Measurements from ENCODE around the gene GRPEL1.

Gene GRPEL1

DNA sequence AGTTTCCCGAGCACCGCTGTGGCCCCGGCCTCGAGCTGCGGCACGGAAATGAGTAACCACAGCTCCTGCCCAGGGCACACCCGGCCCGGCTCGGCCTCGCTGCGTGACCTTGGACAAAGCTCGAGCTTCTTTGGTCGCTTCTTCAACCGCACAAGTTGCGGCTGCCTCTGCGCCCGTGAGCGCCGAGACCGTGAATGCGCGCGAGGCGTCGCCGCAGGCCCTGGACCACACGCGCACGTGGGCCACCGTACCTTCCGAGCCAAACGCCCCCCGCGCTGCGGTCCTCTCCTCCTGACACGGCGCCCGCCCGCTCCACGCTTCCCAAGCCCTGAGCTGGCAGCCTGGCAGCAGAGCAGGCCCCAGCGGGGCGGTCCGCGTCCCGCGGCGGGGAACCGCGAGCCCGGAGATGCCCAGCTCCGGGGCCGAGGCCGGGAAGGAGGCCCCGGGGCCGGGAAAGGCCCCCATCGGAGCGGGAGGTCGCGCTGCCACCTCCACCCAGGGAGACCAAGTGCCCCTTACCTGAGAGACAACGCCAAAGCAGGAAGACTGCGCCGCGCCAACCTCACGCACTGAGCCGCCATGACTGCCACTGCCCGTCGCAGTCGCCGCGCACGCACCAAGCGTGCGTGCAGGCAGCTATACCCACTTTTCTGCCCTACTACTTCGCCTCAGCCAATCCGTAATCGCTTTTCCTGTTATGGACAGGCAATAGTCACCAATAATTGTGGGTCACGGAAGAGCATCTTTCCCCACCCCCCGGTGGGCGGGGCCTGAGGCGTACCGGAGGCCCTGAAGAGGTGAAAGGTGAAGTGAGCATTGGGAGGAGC, at the start of gene GRPEL1:
Gene GRPEL1 (minus strand): TSS at position 613 of the 827 bp plus-strand sequence. CDS start 32 bp downstream, at position 581.
- Histone ChIP-seq H3K27ac (peak within 1 kb of the TSS; percentile 92), H3K4me3 (ENCODE audit: low read depth in 1 of 2, low read length in 1 of 2) (peak within 1 kb of the TSS; percentile 95 to 96), H3K4me1 (ENCODE audit: control insufficient read depth in 1 of 2, insufficient read depth in 1 of 2, low read depth in 1 of 2, low read length in 1 of 2) (peaks cover 45 to 53% of the 10 kb centered on the region in 2 experiments), H3K9me3 (no peaks in the 10 kb centered on the region), H3K36me3 (no peaks in the 10 kb centered on the region), H3K27me3 (peaks cover 22% of the 10 kb centered on the region)
- TF ChIP-seq, protein P1, sequence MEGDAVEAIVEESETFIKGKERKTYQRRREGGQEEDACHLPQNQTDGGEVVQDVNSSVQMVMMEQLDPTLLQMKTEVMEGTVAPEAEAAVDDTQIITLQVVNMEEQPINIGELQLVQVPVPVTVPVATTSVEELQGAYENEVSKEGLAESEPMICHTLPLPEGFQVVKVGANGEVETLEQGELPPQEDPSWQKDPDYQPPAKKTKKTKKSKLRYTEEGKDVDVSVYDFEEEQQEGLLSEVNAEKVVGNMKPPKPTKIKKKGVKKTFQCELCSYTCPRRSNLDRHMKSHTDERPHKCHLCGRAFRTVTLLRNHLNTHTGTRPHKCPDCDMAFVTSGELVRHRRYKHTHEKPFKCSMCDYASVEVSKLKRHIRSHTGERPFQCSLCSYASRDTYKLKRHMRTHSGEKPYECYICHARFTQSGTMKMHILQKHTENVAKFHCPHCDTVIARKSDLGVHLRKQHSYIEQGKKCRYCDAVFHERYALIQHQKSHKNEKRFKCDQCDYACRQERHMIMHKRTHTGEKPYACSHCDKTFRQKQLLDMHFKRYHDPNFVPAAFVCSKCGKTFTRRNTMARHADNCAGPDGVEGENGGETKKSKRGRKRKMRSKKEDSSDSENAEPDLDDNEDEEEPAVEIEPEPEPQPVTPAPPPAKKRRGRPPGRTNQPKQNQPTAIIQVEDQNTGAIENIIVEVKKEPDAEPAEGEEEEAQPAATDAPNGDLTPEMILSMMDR (IDR thresholded peaks at IDR 0.05), result no peak

DNA sequence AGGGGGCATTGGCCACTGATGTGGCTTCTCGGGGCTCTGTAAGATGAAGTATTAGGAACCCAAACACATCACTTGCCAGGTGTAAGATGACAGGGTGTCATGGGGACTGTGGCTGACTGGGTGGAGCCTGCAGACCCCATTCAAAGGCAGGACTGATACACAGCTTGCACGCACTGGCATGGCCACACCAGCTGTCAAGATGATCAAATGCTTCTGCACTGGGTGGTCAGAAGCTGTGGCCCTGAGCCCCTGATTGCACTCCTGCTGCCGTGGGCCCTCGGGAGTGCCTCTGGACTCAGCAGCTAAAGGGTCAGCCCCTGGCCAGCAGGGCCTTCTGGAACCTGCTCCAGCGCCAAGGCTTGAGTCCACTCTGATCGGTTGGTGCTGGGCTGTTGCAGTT, 48.8 kb upstream of the GRPEL1 start:
- Histone ChIP-seq H3K27ac (no peak overlapping the region), H3K4me3 (ENCODE audit: low read depth in 1 of 2, low read length in 1 of 2) (no peak overlapping the region), H3K36me3 (no peaks in the 10 kb centered on the region), H3K9me3 (no peaks in the 10 kb centered on the region), H3K4me1 (ENCODE audit: control insufficient read depth in 1 of 2, insufficient read depth in 1 of 2, low read depth in 1 of 2, low read length in 1 of 2) (no peaks in the 10 kb centered on the region), H3K27me3 (peaks cover 10% of the 10 kb centered on the region)
- TF ChIP-seq, protein P1 (IDR thresholded peaks at IDR 0.05), result no peak

GRCh38 chr4:7115557-7116340, 47.9 kb upstream of the GRPEL1 start:
- Histone ChIP-seq H3K4me3 (ENCODE audit: low read depth in 1 of 2, low read length in 1 of 2) (no peak overlapping the region), H3K27ac (no peak overlapping the region), H3K27me3 (peaks cover 6% of the 10 kb centered on the region), H3K9me3 (no peaks in the 10 kb centered on the region), H3K4me1 (ENCODE audit: control insufficient read depth in 1 of 2, insufficient read depth in 1 of 2, low read depth in 1 of 2, low read length in 1 of 2) (no peaks in the 10 kb centered on the region), H3K36me3 (no peaks in the 10 kb centered on the region)
- TF ChIP-seq, protein P1 (IDR thresholded peaks at IDR 0.05), result no peak

GRCh38 chr4:7112656-7113055, 44.8 kb upstream of the GRPEL1 start:
- Histone ChIP-seq H3K4me1 (ENCODE audit: control insufficient read depth in 1 of 2, insufficient read depth in 1 of 2, low read depth in 1 of 2, low read length in 1 of 2) (no peaks in the 10 kb centered on the region), H3K9me3 (no peaks in the 10 kb centered on the region), H3K27me3 (peaks cover under 1% of the 10 kb centered on the region), H3K27ac (no peak overlapping the region), H3K4me3 (ENCODE audit: low read depth in 1 of 2, low read length in 1 of 2) (no peak overlapping the region), H3K36me3 (no peaks in the 10 kb centered on the region)
- TF ChIP-seq, protein P1 (IDR thresholded peaks at IDR 0.05), result no peak

- H3K4me3 ChIP-seq (ENCODE audit: low read depth in 1 of 2, low read length in 1 of 2), result no peak overlapping the region
- TF ChIP-seq, protein P1 (IDR thresholded peaks at IDR 0.05), result no peak
- H3K4me1 ChIP-seq (ENCODE audit: control insufficient read depth in 1 of 2, insufficient read depth in 1 of 2, low read depth in 1 of 2, low read length in 1 of 2), result no peaks in the 10 kb centered on the region
- H3K27ac ChIP-seq, result no peak overlapping the region
- H3K27me3 ChIP-seq, result peaks cover 1% of the 10 kb centered on the region
- no peaks in the 10 kb centered on the region for H3K9me3 ChIP-seq
- no peaks in the 10 kb centered on the region for H3K36me3 ChIP-seq
Measured at GRCh38 chr4:7111441-7111840, 43.6 kb upstream of the GRPEL1 start.

Measured in neutrophil (primary cell).